ENCODE measurements around the gene ZYG11A.
A peak's percentile ranks its signal among the peaks of the same experiment; 100 is the strongest.

The ZYG11A gene

DNA sequence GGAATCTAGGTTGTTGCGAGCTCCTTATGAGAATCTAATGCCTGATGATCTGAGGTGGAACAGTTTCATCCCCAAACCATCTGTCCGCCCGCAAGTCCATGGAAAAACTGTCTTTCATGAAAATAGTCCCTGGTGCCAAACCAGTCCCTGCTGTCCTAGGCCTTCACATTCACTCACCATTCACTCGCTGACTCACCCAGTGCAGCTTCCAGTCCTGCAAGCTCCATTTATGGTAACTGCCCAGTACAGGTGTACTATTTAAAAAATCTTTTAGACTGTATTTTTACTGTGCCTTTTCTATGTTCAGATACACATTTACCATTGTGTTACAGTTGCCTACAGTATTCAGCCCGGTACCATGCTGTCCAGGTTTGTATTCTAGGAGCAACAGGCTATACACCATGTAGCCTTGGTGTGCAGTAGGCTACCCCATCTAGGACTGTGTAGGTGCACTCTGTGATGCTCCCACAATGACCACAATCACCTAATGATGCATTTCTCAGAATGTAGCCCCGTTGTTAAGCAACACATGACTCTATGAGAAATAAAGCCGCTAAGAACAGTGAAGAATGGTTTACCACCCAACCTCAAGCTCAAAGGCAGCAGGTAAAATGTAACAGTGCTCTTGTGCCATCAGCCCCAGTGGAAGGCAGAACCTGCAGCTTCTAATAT is 76.6 kb downstream of the ZYG11A start:
- DNase-seq: no peak

GRCh38 chr1:52919723-52920483 is 77.3 kb downstream of the ZYG11A start:
- DNase-seq: no peak

GRCh38 chr1:52920791-52921291 is 78.3 kb downstream of the ZYG11A start:
- DNase-seq: no peak

DNA sequence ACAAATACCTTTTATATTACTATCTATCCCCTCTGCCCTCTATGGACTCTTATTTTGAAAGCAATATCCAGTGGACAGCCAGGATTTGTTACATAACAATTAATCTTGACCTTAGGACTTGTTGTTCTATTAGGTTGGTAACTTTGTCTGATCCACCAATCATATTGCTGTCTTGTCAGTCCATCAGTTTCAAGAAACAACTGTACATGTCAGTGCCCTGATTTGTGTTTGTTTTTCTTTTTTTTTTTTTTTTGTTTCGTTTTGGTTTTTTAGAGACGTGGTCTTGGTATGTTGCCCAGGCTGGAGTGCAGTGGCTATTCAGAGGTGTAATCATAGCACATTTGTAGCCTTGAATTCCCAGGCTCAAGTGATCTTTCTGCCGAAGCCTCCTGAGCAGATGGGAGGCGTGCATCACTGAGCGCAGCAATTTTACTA is 83.0 kb downstream of the ZYG11A start:
- no peak for DNase-seq

DNA sequence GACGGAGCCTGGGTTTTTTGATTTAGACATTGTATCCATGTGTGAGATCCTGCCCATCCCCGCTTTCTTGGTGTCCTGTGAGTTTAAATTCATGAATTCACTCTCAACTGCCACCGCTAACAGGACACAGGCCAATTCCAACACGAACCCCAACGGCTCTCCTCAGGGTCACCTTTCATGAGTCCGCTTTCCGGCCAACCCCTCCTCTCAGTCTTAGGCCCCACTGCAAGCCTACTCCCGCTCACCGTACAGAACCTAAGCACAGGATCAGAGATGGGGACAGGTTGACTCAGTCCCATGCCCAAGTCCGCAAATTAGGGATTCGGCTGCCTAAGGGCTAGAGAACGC is 84.3 kb downstream of the ZYG11A start:
- DNase-seq: no peak

GRCh38 chr1:52927212-52928014 is 84.9 kb downstream of the ZYG11A start, which contains the start of gene SCP2:
Gene SCP2 (plus strand): TSS chr1:52927276. CDS start chr1:52927397, 121 bp downstream.
- peak; percentile 86 for DNase-seq

DNA sequence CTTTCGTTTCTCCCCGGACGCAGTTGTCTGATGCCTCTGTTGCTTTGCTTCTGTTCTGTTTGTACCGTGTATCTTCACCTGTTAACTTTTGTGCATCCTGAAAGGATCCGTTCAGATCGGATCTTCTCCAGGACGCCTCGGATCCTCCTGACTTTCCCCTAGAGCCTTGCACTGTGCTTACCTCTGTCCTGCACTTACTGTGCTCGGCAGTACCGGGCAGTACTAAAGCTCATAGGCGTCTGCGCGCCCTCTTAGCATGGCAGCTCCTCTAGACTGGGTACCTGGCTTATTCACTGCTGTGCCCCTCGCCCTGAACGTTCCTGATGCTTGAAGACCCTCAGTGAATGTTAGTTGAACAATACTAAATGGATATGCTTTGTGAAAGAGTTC is 85.5 kb downstream of the ZYG11A start:
- no peak for DNase-seq

GRCh38 chr1:52929019-52929418 is 86.5 kb downstream of the ZYG11A start:
- no peak for DNase-seq

GRCh38 chr1:52937433-52938182 is 95.0 kb downstream of the ZYG11A start:
- DNase-seq: no peak

- no peak for DNase-seq
Observed at GRCh38 chr1:52938183-52938451, 95.6 kb downstream of the ZYG11A start.

DNA sequence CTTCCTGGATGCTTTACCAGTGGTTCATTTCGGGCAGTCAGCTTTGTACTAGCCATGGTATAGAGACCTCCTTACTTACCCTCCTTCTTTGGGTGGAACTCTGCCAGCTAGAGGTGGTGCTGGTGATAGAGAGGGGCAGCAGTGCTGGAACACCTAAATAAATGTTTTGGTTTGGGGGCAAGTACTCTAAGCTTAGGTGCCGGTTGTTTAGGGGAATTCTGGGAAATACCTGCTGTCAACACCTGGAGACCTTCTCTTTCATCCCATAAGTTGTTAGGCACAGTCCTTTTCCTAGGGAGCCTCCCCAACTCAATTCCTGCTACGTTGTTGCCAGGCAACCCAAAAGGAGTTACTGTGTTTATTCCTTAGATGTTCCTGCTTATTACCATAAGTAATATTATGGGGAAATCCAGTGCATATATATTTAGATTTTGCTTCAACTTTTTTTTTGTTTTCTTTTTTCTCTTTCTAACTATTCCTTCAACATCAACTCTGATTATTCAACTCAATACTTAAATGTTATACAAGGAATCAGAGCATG is 101.4 kb downstream of the ZYG11A start:
- DNase-seq: no peak

DNA sequence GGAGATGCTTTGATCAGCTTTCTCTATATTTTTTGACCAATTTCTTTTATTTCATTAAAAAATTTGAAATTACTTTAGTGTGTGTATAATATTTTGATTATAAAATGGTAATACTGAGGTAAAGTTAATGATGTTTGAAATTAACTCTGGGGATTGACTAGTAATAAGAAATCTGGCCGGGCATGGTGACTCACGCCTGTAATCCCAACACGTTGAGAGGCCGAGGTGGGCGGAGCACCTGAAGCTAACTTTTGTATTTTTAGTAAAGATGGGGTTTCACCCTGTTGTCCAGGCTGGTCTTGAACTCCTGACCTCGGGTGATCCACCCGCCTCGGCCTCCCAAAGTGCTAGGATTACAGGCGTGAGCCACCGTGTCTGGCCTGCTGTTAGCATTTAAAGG is 102.0 kb downstream of the ZYG11A start:
- no peak for DNase-seq

All from activated CD8-positive, alpha-beta memory T cell treated with anti-CD3 and anti-CD28 coated beads, Interleukin-2, amount 50 U/mL, for 48 hours (primary cell).